GM23248 (cell line): ENCODE results near the gene EFNB2.

ENCODE experiments used
- EZH2 ChIP-seq: fragments of 200-600 bp; sonication (generic); IDR thresholded peaks from 2 replicates; pipeline ENCODE4 v1.6.1; 2018; ENCODE audit warnings: antibody characterized with exemption, mild to moderate bottlenecking; ENCODE audit not compliant: insufficient read depth, poor library complexity, severe bottlenecking
- EZH2phosphoT487 ChIP-seq: fragments of 200-600 bp; sonication (generic); IDR thresholded peaks from 2 replicates; pipeline ENCODE4 v1.6.1; 2018; ENCODE audit warnings: antibody characterized with exemption, moderate library complexity, mild to moderate bottlenecking, low read depth; ENCODE audit not compliant: insufficient read depth

GRCh38 chr13:106505732-106506131, 29.7 kb downstream of the EFNB2 start:
- no peak for TF ChIP-seq EZH2
- TF ChIP-seq EZH2phosphoT487 = no peak
